ENCODE data around the gene CDHR3. TPM values are rescaled to one million over a fixed set of nuclear protein-coding genes. Genes with fewer than 3 reads are reported as not detected.

CDHR3 gene
- total RNA-seq, 1 donor from 2014 or later = 0.47 TPM

DNA sequence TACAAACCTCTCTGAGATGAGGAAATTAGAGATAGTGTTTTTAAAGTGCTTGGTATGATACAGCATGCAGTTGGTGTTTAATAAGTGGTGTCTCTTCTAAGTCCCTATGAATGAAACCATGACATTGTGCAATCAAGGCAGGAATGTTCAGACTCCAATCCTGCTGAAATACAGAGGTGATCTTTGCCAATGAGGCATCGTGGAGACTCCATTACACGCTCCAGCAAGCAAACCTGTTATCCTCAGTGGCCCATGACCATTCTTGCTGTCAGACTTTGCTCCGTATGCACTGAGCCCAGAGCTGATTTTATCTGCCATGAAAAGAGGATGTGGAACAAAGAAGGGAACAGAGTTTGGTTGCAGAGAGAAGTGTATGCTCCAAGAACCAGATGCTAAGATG is 47.3 kb downstream of the CDHR3 start:
- no peak for DNase-seq (ENCODE audit: low spot score)
- H3K27ac Mint-ChIP-seq = no peak overlapping the region
- H3K4me3 Mint-ChIP-seq = no peak overlapping the region
- peaks cover 30% of the 10 kb centered on the region for H3K27me3 Mint-ChIP-seq (ENCODE audit: insufficient read depth)
- peaks cover 3% of the 10 kb centered on the region for H3K36me3 Mint-ChIP-seq (ENCODE audit: low read depth)
- H3K4me1 Mint-ChIP-seq (ENCODE audit: low read depth) = peaks cover 15% of the 10 kb centered on the region
- intact Hi-C loops (cut with micrococcal nuclease) = no loop called here
- peaks cover 22% of the 10 kb centered on the region for H3K9me3 Mint-ChIP-seq

GRCh38 chr7:106010866-106011265 is 47.8 kb downstream of the CDHR3 start:
- Mint-ChIP-seq H3K27me3 (ENCODE audit: insufficient read depth) (peaks cover 27% of the 10 kb centered on the region), H3K27ac (no peak overlapping the region), H3K4me3 (no peak overlapping the region), H3K9me3 (peaks cover 22% of the 10 kb centered on the region), H3K36me3 (ENCODE audit: low read depth) (peaks cover 3% of the 10 kb centered on the region), H3K4me1 (ENCODE audit: low read depth) (peaks cover 15% of the 10 kb centered on the region)
- no peak for DNase-seq (ENCODE audit: low spot score)
- intact Hi-C loops (cut with micrococcal nuclease) = no loop called here

DNA sequence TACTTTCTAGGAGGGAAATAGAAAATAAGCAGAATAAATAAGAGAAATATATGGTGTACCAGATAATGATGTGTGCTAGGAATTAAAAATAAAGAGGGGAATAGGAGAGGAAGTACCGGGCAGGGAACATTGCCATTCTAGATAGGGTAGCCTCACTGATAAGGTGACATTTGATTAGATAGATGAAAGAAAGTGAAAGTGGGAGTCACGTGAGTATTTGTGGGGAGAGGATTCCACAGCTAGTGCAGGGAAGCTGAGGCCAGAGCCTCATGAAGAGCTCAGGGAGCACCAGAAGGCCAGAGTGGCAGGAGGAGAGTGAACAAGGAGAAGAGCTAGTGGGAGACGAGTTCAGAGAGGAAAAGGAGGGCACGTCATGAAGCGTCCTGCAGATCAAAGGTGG is 49.1 kb downstream of the CDHR3 start:
- H3K36me3 Mint-ChIP-seq (ENCODE audit: low read depth) = peaks cover 3% of the 10 kb centered on the region
- H3K9me3 Mint-ChIP-seq = peaks cover 16% of the 10 kb centered on the region
- intact Hi-C loops (cut with micrococcal nuclease) = no loop called here
- H3K4me1 Mint-ChIP-seq (ENCODE audit: low read depth) = peaks cover 20% of the 10 kb centered on the region
- no peak overlapping the region for H3K4me3 Mint-ChIP-seq
- no peak for DNase-seq (ENCODE audit: low spot score)
- H3K27ac Mint-ChIP-seq = no peak overlapping the region
- H3K27me3 Mint-ChIP-seq (ENCODE audit: insufficient read depth) = peaks cover 28% of the 10 kb centered on the region

DNA sequence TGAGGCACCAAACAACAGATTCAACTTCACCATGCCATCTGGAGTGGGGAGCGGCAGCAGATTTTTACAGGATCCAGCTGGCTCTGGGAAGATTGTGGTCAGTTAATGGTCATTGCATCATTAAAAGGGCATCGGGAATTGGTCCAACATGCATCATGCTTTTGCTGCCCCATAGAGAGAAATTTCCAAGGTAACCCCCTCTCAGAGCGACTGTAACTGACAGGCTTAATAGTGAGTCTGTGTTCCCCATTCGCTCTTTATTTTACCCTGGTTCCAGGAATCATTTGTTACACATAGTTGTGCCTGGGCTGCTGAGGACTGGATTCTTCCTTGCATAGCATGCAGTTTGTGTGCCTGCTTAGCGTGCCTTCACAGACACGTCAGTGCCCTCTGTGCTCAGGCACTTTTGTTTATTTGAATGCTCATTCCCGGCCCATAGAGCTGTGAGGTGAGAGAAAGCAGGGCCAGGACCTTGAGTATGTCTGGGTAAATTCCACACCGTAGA is 49.9 kb downstream of the CDHR3 start:
- no peak for DNase-seq (ENCODE audit: low spot score)
- H3K27me3 Mint-ChIP-seq (ENCODE audit: insufficient read depth) = peaks cover 26% of the 10 kb centered on the region
- intact Hi-C loops (cut with micrococcal nuclease) = no loop called here

DNA sequence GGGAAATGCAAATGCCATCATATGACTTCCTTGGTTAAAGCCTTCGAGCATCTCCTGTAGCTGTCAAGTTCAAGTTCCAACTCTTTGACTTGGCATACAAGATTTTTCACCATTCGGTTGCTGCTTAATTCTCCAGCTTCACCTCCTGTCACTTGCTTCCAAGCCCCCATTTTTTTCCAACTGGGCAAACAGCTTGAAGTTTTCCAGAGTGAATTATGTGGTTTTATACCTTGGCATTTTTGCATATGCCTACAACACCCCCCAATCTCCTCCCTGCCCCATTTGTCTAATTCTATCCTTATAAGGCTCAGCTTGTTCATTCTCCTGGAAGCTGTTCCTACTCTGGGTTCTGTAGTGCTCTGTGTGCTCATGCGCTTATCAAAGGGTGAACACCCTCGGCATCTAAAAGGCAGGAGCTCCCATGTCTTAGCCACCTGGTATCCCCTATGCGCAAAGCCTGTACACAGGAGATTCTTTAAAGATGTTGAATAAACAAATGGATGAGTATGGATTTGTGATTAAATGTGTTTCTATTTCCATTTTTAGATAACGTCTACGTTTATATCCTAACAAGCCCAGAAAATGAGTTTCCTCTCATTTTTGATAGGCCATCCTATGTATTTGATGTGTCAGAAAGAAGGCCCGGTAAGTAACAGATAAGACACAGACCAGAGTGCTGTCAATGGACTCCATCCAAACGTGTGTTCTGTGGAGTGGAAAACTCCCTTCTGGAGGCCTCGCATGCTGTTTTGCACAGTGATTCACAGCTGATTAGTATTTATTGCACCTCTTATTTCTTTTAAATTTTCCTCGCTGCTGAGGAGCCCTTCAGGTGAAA is 52.5 kb downstream of the CDHR3 start:
- Mint-ChIP-seq H3K9me3 (no peaks in the 10 kb centered on the region), H3K36me3 (ENCODE audit: low read depth) (no peaks in the 10 kb centered on the region), H3K4me1 (ENCODE audit: low read depth) (peaks cover 15% of the 10 kb centered on the region), H3K4me3 (no peak overlapping the region), H3K27me3 (ENCODE audit: insufficient read depth) (peaks cover 19% of the 10 kb centered on the region), H3K27ac (no peak overlapping the region)
- intact Hi-C loops (cut with micrococcal nuclease) = no loop called here
- DNase-seq (ENCODE audit: low spot score) = no peak

More for the DNA sequence above, 49.9 kb downstream of the CDHR3 start:
- Mint-ChIP-seq H3K4me1 (ENCODE audit: low read depth) (peaks cover 20% of the 10 kb centered on the region), H3K36me3 (ENCODE audit: low read depth) (peaks cover under 1% of the 10 kb centered on the region), H3K9me3 (peaks cover 8% of the 10 kb centered on the region), H3K4me3 (no peak overlapping the region), H3K27ac (no peak overlapping the region)

DNA sequence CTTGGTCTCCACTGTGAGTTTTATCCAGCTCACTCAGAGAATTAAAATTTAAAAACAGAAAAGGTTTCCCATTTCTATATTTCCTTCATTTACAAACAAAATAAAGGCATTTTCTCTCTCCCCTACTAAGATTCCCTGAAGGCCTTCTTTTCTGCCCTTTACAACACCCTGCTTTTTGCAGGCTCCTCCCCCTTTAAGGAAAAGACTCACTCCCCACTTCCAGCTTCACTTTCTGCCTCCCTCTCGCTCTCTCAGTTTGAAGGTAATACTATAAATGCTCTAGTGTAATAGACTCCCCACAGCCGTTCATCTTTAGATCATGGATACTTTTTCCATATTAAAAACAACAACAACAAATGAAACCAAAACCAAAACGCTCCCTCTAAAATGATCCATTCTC is 53.3 kb downstream of the CDHR3 start:
- Mint-ChIP-seq H3K27me3 (ENCODE audit: insufficient read depth) (peaks cover 21% of the 10 kb centered on the region), H3K36me3 (ENCODE audit: low read depth) (no peaks in the 10 kb centered on the region), H3K27ac (no peak overlapping the region), H3K4me1 (ENCODE audit: low read depth) (peaks cover 23% of the 10 kb centered on the region), H3K9me3 (no peaks in the 10 kb centered on the region), H3K4me3 (no peak overlapping the region)
- DNase-seq (ENCODE audit: low spot score) = no peak
- intact Hi-C loops (cut with micrococcal nuclease) = no loop called here

- DNase-seq (ENCODE audit: low spot score) = no peak
- no peak overlapping the region for H3K4me3 Mint-ChIP-seq
- no peaks in the 10 kb centered on the region for H3K36me3 Mint-ChIP-seq (ENCODE audit: low read depth)
- H3K27me3 Mint-ChIP-seq (ENCODE audit: insufficient read depth) = peaks cover 10% of the 10 kb centered on the region
- H3K4me1 Mint-ChIP-seq (ENCODE audit: low read depth) = peaks cover 32% of the 10 kb centered on the region
- no peak overlapping the region for H3K27ac Mint-ChIP-seq
- intact Hi-C loops (cut with micrococcal nuclease) = no loop called here
- no peaks in the 10 kb centered on the region for H3K9me3 Mint-ChIP-seq
These were observed 54.6 kb downstream of the CDHR3 start for GRCh38 chr7:106017657-106018056.

GRCh38 chr7:106018566-106019469 is 55.8 kb downstream of the CDHR3 start:
- no peaks in the 10 kb centered on the region for H3K9me3 Mint-ChIP-seq
- intact Hi-C loops (cut with micrococcal nuclease) = no loop called here
- H3K4me1 Mint-ChIP-seq (ENCODE audit: low read depth) = peaks cover 43% of the 10 kb centered on the region
- no peak overlapping the region for H3K27ac Mint-ChIP-seq
- no peak for DNase-seq (ENCODE audit: low spot score)
- peaks cover 8% of the 10 kb centered on the region for H3K27me3 Mint-ChIP-seq (ENCODE audit: insufficient read depth)
- H3K4me3 Mint-ChIP-seq = no peak overlapping the region
- H3K36me3 Mint-ChIP-seq (ENCODE audit: low read depth) = no peaks in the 10 kb centered on the region

- Mint-ChIP-seq H3K4me1 (ENCODE audit: low read depth) (peaks cover 46% of the 10 kb centered on the region), H3K36me3 (ENCODE audit: low read depth) (no peaks in the 10 kb centered on the region), H3K27ac (no peak overlapping the region), H3K9me3 (no peaks in the 10 kb centered on the region), H3K27me3 (ENCODE audit: insufficient read depth) (peaks cover 8% of the 10 kb centered on the region), H3K4me3 (no peak overlapping the region)
- intact Hi-C loops (cut with micrococcal nuclease) = no loop called here
- DNase-seq (ENCODE audit: low spot score) = no peak
These were observed 56.4 kb downstream of the CDHR3 start for GRCh38 chr7:106019470-106019820.

DNA sequence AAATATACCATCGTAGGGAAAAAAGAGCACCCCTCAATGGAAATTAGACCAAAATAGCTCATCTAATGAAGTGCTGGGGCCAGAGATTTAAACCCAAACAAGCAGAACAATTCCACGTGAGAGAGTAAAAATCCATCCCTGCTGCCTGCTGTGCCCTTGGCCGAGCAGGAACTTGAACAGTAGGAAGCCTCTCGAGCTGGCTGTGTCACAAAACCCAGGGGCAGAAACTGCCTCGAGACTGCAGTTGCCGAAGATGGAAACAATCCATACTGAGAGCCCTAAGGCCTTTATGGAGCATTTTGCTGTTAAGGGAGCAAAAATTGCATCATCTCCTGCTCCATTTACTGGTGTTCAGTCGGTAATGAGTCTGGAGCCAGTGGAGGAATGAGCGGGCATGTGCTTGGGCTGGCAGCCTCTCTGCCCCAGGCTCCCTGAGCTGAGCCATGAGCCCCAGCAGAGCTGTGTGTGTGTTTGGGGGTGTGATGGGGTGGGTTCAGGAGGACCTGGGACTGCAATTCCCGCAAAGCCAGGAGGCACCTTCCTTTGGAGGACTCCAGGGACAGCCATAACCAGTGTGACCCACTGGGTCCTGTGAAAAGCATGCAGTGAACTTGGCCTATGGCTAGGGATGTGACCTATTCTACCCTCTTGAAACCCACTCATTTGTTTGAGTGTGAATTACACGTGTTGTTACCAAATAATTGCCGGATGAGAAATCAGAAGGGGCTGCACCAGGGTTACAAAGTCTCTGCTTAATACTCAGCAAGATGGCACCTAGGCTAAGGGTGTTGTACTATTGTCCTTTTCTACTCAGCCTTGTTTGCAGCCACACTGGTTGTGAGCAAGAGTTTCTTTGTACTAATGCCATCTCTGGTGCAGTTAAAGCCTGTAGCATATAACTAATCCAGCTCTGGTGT is 58.3 kb downstream of the CDHR3 start:
- DNase-seq (ENCODE audit: low spot score) = no peak
- intact Hi-C loops (cut with micrococcal nuclease) = loop anchor here (1.0 to 5.0 kb wide), 9 partner anchors 12 to 364 kb away; partner anchors contain the start of gene ATXN7L1
- Mint-ChIP-seq H3K27me3 (ENCODE audit: insufficient read depth) (peaks cover 12% of the 10 kb centered on the region), H3K9me3 (no peaks in the 10 kb centered on the region), H3K4me3 (peak overlapping the region; percentile 37), H3K36me3 (ENCODE audit: low read depth) (no peaks in the 10 kb centered on the region), H3K4me1 (ENCODE audit: low read depth) (peaks cover 52% of the 10 kb centered on the region), H3K27ac (no peak overlapping the region)

DNA sequence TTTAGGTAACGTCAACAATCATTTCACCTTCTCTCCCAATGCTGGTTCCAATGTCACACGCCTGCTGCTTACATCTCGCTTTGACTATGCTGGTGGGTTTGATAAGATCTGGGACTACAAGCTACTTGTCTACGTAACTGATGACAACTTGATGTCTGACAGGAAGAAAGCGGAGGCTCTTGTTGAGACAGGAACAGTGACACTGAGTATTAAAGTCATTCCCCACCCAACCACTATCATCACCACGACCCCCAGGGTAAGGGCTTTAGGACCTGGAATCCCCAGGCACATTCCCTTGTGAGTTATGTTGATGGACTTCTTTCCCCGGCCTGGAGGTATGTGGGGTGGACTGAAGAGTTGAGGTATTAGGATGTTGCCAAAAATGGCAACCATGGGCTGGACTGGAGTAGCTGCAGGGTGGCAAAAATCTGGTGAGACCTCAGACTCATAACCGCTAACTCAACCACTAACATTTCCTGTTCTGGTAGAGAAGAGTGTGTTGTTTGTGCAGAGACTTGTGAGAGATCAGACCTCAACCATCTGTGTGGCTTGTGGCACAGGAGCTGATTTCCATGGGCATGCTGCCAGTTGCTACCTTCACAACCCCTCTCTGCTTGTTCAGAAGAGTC is 59.2 kb downstream of the CDHR3 start:
- H3K9me3 Mint-ChIP-seq = no peaks in the 10 kb centered on the region
- peak overlapping the region; percentile 77 for H3K27ac Mint-ChIP-seq
- H3K4me3 Mint-ChIP-seq = peak overlapping the region; percentile 37
- H3K4me1 Mint-ChIP-seq (ENCODE audit: low read depth) = peaks cover 49% of the 10 kb centered on the region
- H3K36me3 Mint-ChIP-seq (ENCODE audit: low read depth) = no peaks in the 10 kb centered on the region
- DNase-seq (ENCODE audit: low spot score) = peak; percentile 56
- H3K27me3 Mint-ChIP-seq (ENCODE audit: insufficient read depth) = peaks cover 13% of the 10 kb centered on the region
- intact Hi-C loops (cut with micrococcal nuclease) = loop anchor here (1.0 to 5.0 kb wide), 9 partner anchors 13 to 365 kb away; partner anchors contain the start of gene ATXN7L1
